Parathyroid adenoma (tissue), 2 donors: ENCODE results near the gene TM4SF20.

Experiments
- H2AFZ ChIP-seq: fragments of 300-600 bp; sonication (generic); one replicate; pipeline ENCODE4 v1.7.0; 2017; ENCODE audit warnings: antibody characterized with exemption, mild to moderate bottlenecking
- H3K27ac ChIP-seq: fragments of 300-600 bp; sonication (generic); one replicate; pipeline ENCODE4 v1.7.0; 2017
- H3K27me3 ChIP-seq: fragments of 300-600 bp; sonication (generic); one replicate; pipeline ENCODE4 v1.7.0; 2017; ENCODE audit warnings: low read length; ENCODE audit not compliant: control insufficient read depth, insufficient read depth
- H3K36me3 ChIP-seq: fragments of 300-600 bp; sonication (generic); one replicate; pipeline ENCODE4 v1.7.0; 2017; ENCODE audit warnings: low read length; ENCODE audit not compliant: control insufficient read depth, insufficient read depth
- H3K4me1 ChIP-seq: fragments of 300-600 bp; sonication (generic); one replicate; pipeline ENCODE4 v1.7.0; 2017; ENCODE audit warnings: control low read depth
- H3K4me2 ChIP-seq: fragments of 300-600 bp; sonication (generic); one replicate; pipeline ENCODE4 v1.7.0; 2017; ENCODE audit warnings: low read length
- H3K4me3 ChIP-seq: fragments of 300-600 bp; sonication (generic); one replicate; pipeline ENCODE4 v1.7.0; 2017; ENCODE audit warnings: low read depth, low read length
- H3K79me2 ChIP-seq: fragments of 300-600 bp; sonication (generic); one replicate; pipeline ENCODE4 v1.7.0; 2017; ENCODE audit warnings: control low read depth
- H3K9ac ChIP-seq: fragments of 300-600 bp; sonication (generic); one replicate; pipeline ENCODE4 v1.7.0; 2017; ENCODE audit warnings: mild to moderate bottlenecking
- H3K9me3 ChIP-seq: fragments of 300-600 bp; sonication (generic); one replicate; pipeline ENCODE4 v1.7.0; 2017; ENCODE audit warnings: low read length; ENCODE audit not compliant: control insufficient read depth
- CTCF ChIP-seq: fragments of 300-600 bp; sonication (generic); IDR thresholded peaks from one replicate; pipeline ENCODE4 v1.7.0; 2017; ENCODE audit warnings: antibody characterized with exemption, mild to moderate bottlenecking
- donor health status: primary hyperparathyroidism.

Gene TM4SF20

GRCh38 chr2:227376656-227377396 lies 2.3 kb downstream of the TM4SF20 start:
- Histone ChIP-seq H3K9ac (no peak overlapping the region), H3K4me2 (no peak overlapping the region), H3K79me2 (no peaks in the 10 kb centered on the region), H2AFZ (no peak overlapping the region), H3K27me3 (no peaks in the 10 kb centered on the region), H3K36me3 (no peaks in the 10 kb centered on the region), H3K4me1 (no peaks in the 10 kb centered on the region), H3K4me3 (no peak overlapping the region), H3K9me3 (no peaks in the 10 kb centered on the region), H3K27ac (no peak overlapping the region)
- TF ChIP-seq CTCF: no peak

DNA sequence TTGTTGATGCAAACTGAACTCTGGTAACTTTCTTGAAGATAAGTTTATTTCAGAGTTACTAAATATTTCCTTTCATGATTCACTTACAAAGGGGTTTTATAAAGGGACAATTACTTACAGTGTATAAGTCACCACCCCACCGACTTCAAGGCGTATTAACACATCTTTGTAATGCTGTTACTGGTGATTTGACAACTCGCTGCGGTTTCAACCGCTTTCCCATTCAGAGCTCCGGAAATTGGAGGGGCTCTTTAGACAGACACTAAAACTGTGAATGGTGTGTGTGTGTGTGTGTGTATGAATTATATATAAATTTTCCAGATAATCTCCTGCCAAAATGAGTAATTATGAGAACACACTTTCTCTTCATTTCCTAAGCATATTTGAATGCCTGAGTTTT lies 4.9 kb downstream of the TM4SF20 start:
- H3K27ac ChIP-seq: no peak overlapping the region
- no peak overlapping the region for H3K4me3 ChIP-seq
- no peak for TF ChIP-seq CTCF
- H3K9ac ChIP-seq: no peak overlapping the region
- no peak overlapping the region for H2AFZ ChIP-seq
- H3K4me2 ChIP-seq: no peak overlapping the region
- H3K79me2 ChIP-seq: no peaks in the 10 kb centered on the region
- no peaks in the 10 kb centered on the region for H3K36me3 ChIP-seq
- no peaks in the 10 kb centered on the region for H3K9me3 ChIP-seq
- H3K27me3 ChIP-seq: no peaks in the 10 kb centered on the region
- H3K4me1 ChIP-seq: no peaks in the 10 kb centered on the region

DNA sequence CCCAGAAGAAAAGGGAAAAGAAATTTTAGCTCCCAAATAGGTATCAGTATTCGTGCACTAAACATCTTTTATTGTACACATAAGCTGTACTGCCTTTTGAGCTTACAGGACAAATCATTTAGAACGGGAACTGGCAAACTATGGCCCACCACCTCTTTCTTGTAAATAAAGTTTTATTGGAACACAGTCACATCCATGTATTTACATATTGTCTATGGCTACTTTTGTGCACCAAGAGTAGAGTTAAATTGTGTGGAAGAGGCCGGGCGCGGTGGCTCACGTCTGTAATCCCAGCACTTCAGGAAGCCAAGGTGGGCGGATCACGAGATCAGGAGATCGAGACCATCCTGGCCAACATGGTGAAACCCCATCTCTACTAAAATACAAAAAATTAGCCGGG lies 5.7 kb downstream of the TM4SF20 start:
- Histone ChIP-seq H3K27me3 (no peaks in the 10 kb centered on the region), H2AFZ (no peak overlapping the region), H3K4me2 (no peak overlapping the region), H3K9ac (no peak overlapping the region), H3K79me2 (no peaks in the 10 kb centered on the region), H3K27ac (no peak overlapping the region), H3K9me3 (no peaks in the 10 kb centered on the region), H3K36me3 (no peaks in the 10 kb centered on the region), H3K4me3 (no peak overlapping the region), H3K4me1 (no peaks in the 10 kb centered on the region)
- TF ChIP-seq CTCF: no peak

GRCh38 chr2:227370791-227371312 lies 8.3 kb downstream of the TM4SF20 start:
- Histone ChIP-seq H3K27me3 (no peaks in the 10 kb centered on the region), H3K79me2 (no peaks in the 10 kb centered on the region), H3K4me1 (no peaks in the 10 kb centered on the region), H2AFZ (no peak overlapping the region), H3K27ac (no peak overlapping the region), H3K9me3 (no peaks in the 10 kb centered on the region), H3K36me3 (no peaks in the 10 kb centered on the region), H3K4me2 (no peak overlapping the region), H3K4me3 (no peak overlapping the region), H3K9ac (no peak overlapping the region)
- no peak for TF ChIP-seq CTCF

DNA sequence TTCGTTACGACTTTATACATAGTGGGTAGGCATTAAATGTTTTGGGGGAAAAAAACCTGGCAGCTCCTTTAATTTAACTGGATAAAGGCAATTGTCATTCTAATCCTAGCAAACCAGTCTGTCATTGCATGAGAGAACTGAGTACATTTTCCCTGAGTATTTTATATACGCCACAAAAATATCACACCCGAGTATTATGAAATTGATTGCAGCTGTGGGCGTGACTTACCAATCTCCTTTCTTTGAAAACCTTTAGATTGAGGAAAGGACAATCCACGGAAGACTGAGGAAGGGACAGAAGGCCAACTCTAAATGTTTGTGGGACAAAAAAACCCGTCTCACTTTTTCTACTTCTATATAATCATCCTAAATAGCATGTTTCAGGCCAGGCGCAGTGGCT lies 9.0 kb downstream of the TM4SF20 start:
- H3K27ac ChIP-seq: no peak overlapping the region

More for the DNA sequence above, 9.0 kb downstream of the TM4SF20 start:
- no peaks in the 10 kb centered on the region for H3K36me3 ChIP-seq
- H3K4me2 ChIP-seq: no peak overlapping the region
- no peak for TF ChIP-seq CTCF
- no peaks in the 10 kb centered on the region for H3K4me1 ChIP-seq
- H3K27me3 ChIP-seq: no peaks in the 10 kb centered on the region
- H3K9ac ChIP-seq: no peak overlapping the region
- H2AFZ ChIP-seq: no peak overlapping the region
- no peaks in the 10 kb centered on the region for H3K79me2 ChIP-seq
- no peak overlapping the region for H3K4me3 ChIP-seq
- H3K9me3 ChIP-seq: no peaks in the 10 kb centered on the region
